Measurements from ENCODE around the gene CDH12. TPM values are rescaled to one million over a fixed set of nuclear protein-coding genes. Genes with fewer than 3 reads are reported as not detected.
"Not testable (repeated sequence)": the region's sequence is repeated elsewhere in the genome, so short reads cannot be mapped to it uniquely, and the experiment has no call there.

CDH12 gene
- total RNA-seq, 1 donor from 2014 or later = not detected

GRCh38 chr5:22651355-22651754, 201.8 kb downstream of the CDH12 start:
- intact Hi-C loops (cut with micrococcal nuclease) = no loop called here

GRCh38 chr5:22650511-22650910, 202.6 kb downstream of the CDH12 start:
- intact Hi-C loops (cut with micrococcal nuclease) = no loop called here

GRCh38 chr5:22649074-22649473, 204.1 kb downstream of the CDH12 start:
- intact Hi-C loops (cut with micrococcal nuclease) = no loop called here

- intact Hi-C loops (cut with micrococcal nuclease) = no loop called here
Measured at GRCh38 chr5:22644859-22645258, 208.3 kb downstream of the CDH12 start.

- intact Hi-C loops (cut with micrococcal nuclease) = no loop called here
Measured at GRCh38 chr5:22643356-22643755, 209.8 kb downstream of the CDH12 start.

- intact Hi-C loops (cut with micrococcal nuclease) = no loop called here
Measured at GRCh38 chr5:22631683-22632082, 221.5 kb downstream of the CDH12 start.

- intact Hi-C loops (cut with micrococcal nuclease) = no loop called here
Measured at GRCh38 chr5:22627029-22627428, 226.1 kb downstream of the CDH12 start.

GRCh38 chr5:22625451-22625850, 227.7 kb downstream of the CDH12 start:
- intact Hi-C loops (cut with micrococcal nuclease) = no loop called here

GRCh38 chr5:22621084-22621483, 232.1 kb downstream of the CDH12 start:
- intact Hi-C loops (cut with micrococcal nuclease) = no loop called here

GRCh38 chr5:22615964-22616363, 237.2 kb downstream of the CDH12 start:
- intact Hi-C loops (cut with micrococcal nuclease) = no loop called here

GRCh38 chr5:22614486-22615094, 238.6 kb downstream of the CDH12 start:
- intact Hi-C loops (cut with micrococcal nuclease) = no loop called here

- intact Hi-C loops (cut with micrococcal nuclease) = no loop called here
Measured at GRCh38 chr5:22612928-22613327, 240.2 kb downstream of the CDH12 start.

- intact Hi-C loops (cut with micrococcal nuclease) = no loop called here
Measured at GRCh38 chr5:22611327-22611726, 241.8 kb downstream of the CDH12 start.

- intact Hi-C loops (cut with micrococcal nuclease) = not testable (repeated sequence)
Measured at GRCh38 chr5:22607498-22607897, 245.6 kb downstream of the CDH12 start.

GRCh38 chr5:22605473-22605872, 247.7 kb downstream of the CDH12 start:
- intact Hi-C loops (cut with micrococcal nuclease) = no loop called here

GRCh38 chr5:22604711-22605110, 248.4 kb downstream of the CDH12 start:
- intact Hi-C loops (cut with micrococcal nuclease) = no loop called here

- intact Hi-C loops (cut with micrococcal nuclease) = no loop called here
Measured at GRCh38 chr5:22598796-22599195, 254.3 kb downstream of the CDH12 start.

- intact Hi-C loops (cut with micrococcal nuclease) = no loop called here
Measured at GRCh38 chr5:22596404-22596970, 256.7 kb downstream of the CDH12 start.

GRCh38 chr5:22594491-22594890, 258.7 kb downstream of the CDH12 start:
- intact Hi-C loops (cut with micrococcal nuclease) = no loop called here

- intact Hi-C loops (cut with micrococcal nuclease) = no loop called here
Measured at GRCh38 chr5:22593592-22593991, 259.6 kb downstream of the CDH12 start.

- intact Hi-C loops (cut with micrococcal nuclease) = no loop called here
Measured at GRCh38 chr5:22591461-22591860, 261.7 kb downstream of the CDH12 start.

- intact Hi-C loops (cut with micrococcal nuclease) = no loop called here
Measured at GRCh38 chr5:22590677-22591268, 262.4 kb downstream of the CDH12 start.

GRCh38 chr5:22577711-22578110, 275.4 kb downstream of the CDH12 start:
- intact Hi-C loops (cut with micrococcal nuclease) = no loop called here
